Activated gamma-delta T cell treated with Interleukin-2 at 50 U/mL for 16 hours (primary cell): ENCODE results near the gene CCNA2.

ENCODE experiments used
- DNase-seq: peaks from one replicate; pipeline ENCODE4 v3.0.0-alpha.2; 2020

The CCNA2 gene

GRCh38 chr4:121769341-121769740 lies 54.3 kb downstream of the CCNA2 start:
- DNase-seq, result no peak

- DNase-seq, result no peak
Measured at GRCh38 chr4:121767166-121767565, 56.5 kb downstream of the CCNA2 start.
